ENCODE results near the gene GAA. TPM values are rescaled to one million over a fixed set of nuclear protein-coding genes. Genes with fewer than 3 reads are reported as not detected.

Gene GAA
- total RNA-seq, 2 experiments from 2014 or later = 43.2 to 51.6 TPM

- intact Hi-C loops (cut with micrococcal nuclease; ENCODE audit: unreplicated experiment) = no loop called here
- ChIA-PET CTCF (ENCODE audit: unreplicated experiment) (no interaction called here), POLR2A (no interaction called here)
- no peak overlapping the region for H2AFZ ChIP-seq (ENCODE audit: low read length)
- H3K36me3 ChIP-seq (ENCODE audit: insufficient read depth, low read length) = peaks cover 100% of the 10 kb centered on the region
- peaks cover 25% of the 10 kb centered on the region for H3K79me2 ChIP-seq (ENCODE audit: insufficient read depth, low read depth, low read length)
- H3K4me3 ChIP-seq (ENCODE audit: low read depth, low read length, poor library complexity, severe bottlenecking) = no peak overlapping the region
- peaks cover 1% of the 10 kb centered on the region for H3K4me1 ChIP-seq (ENCODE audit: insufficient read depth, low read length, poor library complexity, severe bottlenecking)
- no peak for DNase-seq (ENCODE audit: low spot score)
- no TSS peak for BruUV-seq (replicated peaks)
- no peak overlapping the region for H3K4me2 ChIP-seq (ENCODE audit: low read length)
- H3K9me2 ChIP-seq (ENCODE audit: insufficient read depth, low read length) = no peaks in the 10 kb centered on the region
- H4K20me1 ChIP-seq (ENCODE audit: insufficient read depth, low read length) = peaks cover 13% of the 10 kb centered on the region
- TF ChIP-seq EZH2phosphoT487 (IDR thresholded peaks at IDR 0.05; ENCODE audit: borderline replicate concordance, low read depth, low read length) = no peak
- TF ChIP-seq CTCF (conservative IDR thresholded peaks at IDR 0.05; ENCODE audit: low read length) = no peak
- no peaks in the 10 kb centered on the region for H3K9me3 ChIP-seq (ENCODE audit: low read length)
- H3K27ac ChIP-seq (ENCODE audit: low read depth, low read length, poor library complexity, severe bottlenecking) = no peak overlapping the region
These were observed 37.6 kb downstream of the GAA start for GRCh38 chr17:80138856-80139426.

- Histone ChIP-seq H3K9me3 (ENCODE audit: low read length) (no peaks in the 10 kb centered on the region), H2AFZ (ENCODE audit: low read length) (no peak overlapping the region), H3K27ac (ENCODE audit: low read depth, low read length, poor library complexity, severe bottlenecking) (no peak overlapping the region), H3K79me2 (ENCODE audit: insufficient read depth, low read depth, low read length) (peaks cover 51% of the 10 kb centered on the region), H3K4me2 (ENCODE audit: low read length) (no peak overlapping the region), H3K9me2 (ENCODE audit: insufficient read depth, low read length) (no peaks in the 10 kb centered on the region), H4K20me1 (ENCODE audit: insufficient read depth, low read length) (peaks cover 35% of the 10 kb centered on the region), H3K36me3 (ENCODE audit: insufficient read depth, low read length) (peaks cover 100% of the 10 kb centered on the region), H3K4me3 (ENCODE audit: low read depth, low read length, poor library complexity, severe bottlenecking) (no peak overlapping the region), H3K4me1 (ENCODE audit: insufficient read depth, low read length, poor library complexity, severe bottlenecking) (peaks cover 18% of the 10 kb centered on the region)
- TF ChIP-seq EZH2phosphoT487 (IDR thresholded peaks at IDR 0.05; ENCODE audit: borderline replicate concordance, low read depth, low read length) (no peak), CTCF (conservative IDR thresholded peaks at IDR 0.05; ENCODE audit: low read length) (no peak)
- intact Hi-C loops (cut with micrococcal nuclease; ENCODE audit: unreplicated experiment) = no loop called here
- DNase-seq (ENCODE audit: low spot score) = no peak
- POLR2A ChIA-PET = interaction anchor here (0.7 to 2.3 kb wide), 2 partner anchors 8 to 9 kb away, joined by 3 to 5 read pairs; no protein-coding TSS in a partner anchor
- CTCF ChIA-PET (ENCODE audit: unreplicated experiment) = no interaction called here
- no TSS peak for BruUV-seq (replicated peaks)
These were observed 40.2 kb downstream of the GAA start for GRCh38 chr17:80141463-80142165.

GRCh38 chr17:80142929-80143328, 41.5 kb downstream of the GAA start:
- ChIA-PET CTCF (ENCODE audit: unreplicated experiment) (no interaction called here), POLR2A (interaction anchor here (0.6 to 2.3 kb wide), 3 partner anchors 8 to 273 kb away, joined by 3 to 5 read pairs (median 5); no protein-coding TSS in a partner anchor)

More at GRCh38 chr17:80142929-80143328, 41.5 kb downstream of the GAA start:
- no peaks in the 10 kb centered on the region for H3K9me3 ChIP-seq (ENCODE audit: low read length)
- peaks cover 59% of the 10 kb centered on the region for H3K79me2 ChIP-seq (ENCODE audit: insufficient read depth, low read depth, low read length)
- H3K27ac ChIP-seq (ENCODE audit: low read depth, low read length, poor library complexity, severe bottlenecking) = no peak overlapping the region
- peaks cover 88% of the 10 kb centered on the region for H3K36me3 ChIP-seq (ENCODE audit: insufficient read depth, low read length)
- H2AFZ ChIP-seq (ENCODE audit: low read length) = no peak overlapping the region
- H3K4me2 ChIP-seq (ENCODE audit: low read length) = no peak overlapping the region
- intact Hi-C loops (cut with micrococcal nuclease; ENCODE audit: unreplicated experiment) = no loop called here
- H3K4me3 ChIP-seq (ENCODE audit: low read depth, low read length, poor library complexity, severe bottlenecking) = no peak overlapping the region
- no peak for DNase-seq (ENCODE audit: low spot score)
- H3K4me1 ChIP-seq (ENCODE audit: insufficient read depth, low read length, poor library complexity, severe bottlenecking) = peaks cover 18% of the 10 kb centered on the region
- no TSS peak for BruUV-seq (replicated peaks)
- peaks cover 35% of the 10 kb centered on the region for H4K20me1 ChIP-seq (ENCODE audit: insufficient read depth, low read length)
- H3K9me2 ChIP-seq (ENCODE audit: insufficient read depth, low read length) = no peaks in the 10 kb centered on the region
- no peak for TF ChIP-seq EZH2phosphoT487 (IDR thresholded peaks at IDR 0.05; ENCODE audit: borderline replicate concordance, low read depth, low read length)
- no peak for TF ChIP-seq CTCF (conservative IDR thresholded peaks at IDR 0.05; ENCODE audit: low read length)
